ENCODE data around the gene OAS1.

DNA sequence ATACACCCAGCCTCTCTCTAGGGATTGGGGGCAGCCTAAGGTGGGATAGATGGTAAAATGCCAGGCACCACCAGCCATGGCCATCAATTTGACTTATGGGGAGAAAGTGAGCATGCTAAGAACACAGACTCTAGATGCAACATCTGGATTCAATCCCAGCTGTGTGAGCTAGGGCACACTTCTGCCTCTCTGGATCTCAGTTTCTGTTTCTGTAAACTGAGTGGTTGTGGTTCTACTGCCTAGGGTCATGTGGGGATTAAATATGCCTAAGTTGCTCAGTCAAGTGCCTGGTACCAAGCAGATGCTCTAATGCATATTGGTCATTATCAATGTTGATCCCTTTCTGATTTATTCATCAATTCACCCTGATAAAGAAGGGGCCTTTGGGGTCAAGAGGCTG lies 12.6 kb upstream of the OAS1 start:
- TF ChIP-seq, protein P1, sequence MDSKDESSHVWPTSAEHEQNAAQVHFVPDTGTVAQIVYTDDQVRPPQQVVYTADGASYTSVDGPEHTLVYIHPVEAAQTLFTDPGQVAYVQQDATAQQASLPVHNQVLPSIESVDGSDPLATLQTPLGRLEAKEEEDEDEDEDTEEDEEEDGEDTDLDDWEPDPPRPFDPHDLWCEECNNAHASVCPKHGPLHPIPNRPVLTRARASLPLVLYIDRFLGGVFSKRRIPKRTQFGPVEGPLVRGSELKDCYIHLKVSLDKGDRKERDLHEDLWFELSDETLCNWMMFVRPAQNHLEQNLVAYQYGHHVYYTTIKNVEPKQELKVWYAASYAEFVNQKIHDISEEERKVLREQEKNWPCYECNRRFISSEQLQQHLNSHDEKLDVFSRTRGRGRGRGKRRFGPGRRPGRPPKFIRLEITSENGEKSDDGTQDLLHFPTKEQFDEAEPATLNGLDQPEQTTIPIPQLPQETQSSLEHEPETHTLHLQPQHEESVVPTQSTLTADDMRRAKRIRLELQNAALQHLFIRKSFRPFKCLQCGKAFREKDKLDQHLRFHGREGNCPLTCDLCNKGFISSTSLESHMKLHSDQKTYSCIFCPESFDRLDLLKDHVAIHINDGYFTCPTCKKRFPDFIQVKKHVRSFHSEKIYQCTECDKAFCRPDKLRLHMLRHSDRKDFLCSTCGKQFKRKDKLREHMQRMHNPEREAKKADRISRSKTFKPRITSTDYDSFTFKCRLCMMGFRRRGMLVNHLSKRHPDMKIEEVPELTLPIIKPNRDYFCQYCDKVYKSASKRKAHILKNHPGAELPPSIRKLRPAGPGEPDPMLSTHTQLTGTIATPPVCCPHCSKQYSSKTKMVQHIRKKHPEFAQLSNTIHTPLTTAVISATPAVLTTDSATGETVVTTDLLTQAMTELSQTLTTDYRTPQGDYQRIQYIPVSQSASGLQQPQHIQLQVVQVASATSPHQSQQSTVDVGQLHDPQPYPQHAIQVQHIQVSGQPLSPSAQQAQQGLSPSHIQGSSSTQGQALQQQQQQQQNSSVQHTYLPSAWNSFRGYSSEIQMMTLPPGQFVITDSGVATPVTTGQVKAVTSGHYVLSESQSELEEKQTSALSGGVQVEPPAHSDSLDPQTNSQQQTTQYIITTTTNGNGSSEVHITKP (tag by site-specific recombination; IDR thresholded peaks at IDR 0.05): no peak
- no peak for TF ChIP-seq SP7 (tag by site-specific recombination; IDR thresholded peaks at IDR 0.05)
- TF ChIP-seq ZNF624 (tag by site-specific recombination; IDR thresholded peaks at IDR 0.05): no peak
- no peak for TF ChIP-seq ZSCAN30 (tag by site-specific recombination; IDR thresholded peaks at IDR 0.05)
- no peak for TF ChIP-seq TRIM28 (IDR thresholded peaks at IDR 0.05; ENCODE audit: borderline replicate concordance, low read length)
